Neural cell (in vitro differentiated cells): Measurements from ENCODE around the gene HNRNPM. TPM values are rescaled to one million over a fixed set of nuclear protein-coding genes. Genes with fewer than 3 reads are reported as not detected.

ENCODE experiments used
- H2AFZ ChIP-seq: fragments of 200-600, 300-800 bp; sonication (generic), shearing (Covaris generic); 2 replicates; pipeline ENCODE4 v1.6.0; 2014; ENCODE audit warnings: low read depth, mild to moderate bottlenecking, antibody characterized with exemption, low read length, moderate library complexity
- H3F3A ChIP-seq: fragments of 200-600 bp; shearing (Covaris generic); 2 replicates; pipeline ENCODE4 v1.6.1; 2016; ENCODE audit warnings: mild to moderate bottlenecking, moderate library complexity, mixed read lengths, antibody characterized with exemption, low read length; ENCODE audit not compliant: insufficient read depth, poor library complexity, severe bottlenecking
- H3K27ac ChIP-seq: fragments of 200-600, 300-800 bp; sonication (generic), shearing (Covaris generic); 2 replicates; pipeline ENCODE4 v1.5.1; 2014; ENCODE audit warnings: mild to moderate bottlenecking, low read length, moderate library complexity
- H3K27me3 ChIP-seq: fragments of 300-800, 200-600 bp; sonication (generic), shearing (Covaris generic); 2 replicates; pipeline ENCODE4 v1.6.0; 2014; ENCODE audit warnings: mild to moderate bottlenecking, low read depth, low read length, moderate library complexity; ENCODE audit not compliant: insufficient read depth
- H3K36me3 ChIP-seq: fragments of 300-800, 200-600 bp; sonication (generic), shearing (Covaris generic); 2 replicates; pipeline ENCODE4 v1.5.1; 2014; ENCODE audit warnings: mild to moderate bottlenecking, antibody characterized with exemption, low read length, moderate library complexity; ENCODE audit not compliant: insufficient read depth
- H3K4me2 ChIP-seq: fragments of 300-800, 200-600 bp; sonication (generic), shearing (Covaris generic); 2 replicates; pipeline ENCODE4 v1.6.0; 2014; ENCODE audit warnings: mild to moderate bottlenecking, low read length
- H3K4me3 ChIP-seq: fragments of 300-800, 200-600 bp; sonication (generic), shearing (Covaris generic); 2 replicates; pipeline ENCODE4 v1.5.1; 2014; ENCODE audit warnings: mild to moderate bottlenecking, low read length, moderate library complexity
- H3K79me2 ChIP-seq: fragments of 200-600 bp; shearing (Covaris generic); replicated peaks from 2 replicates; pipeline ENCODE4 v1.6.0; 2014; ENCODE audit warnings: mild to moderate bottlenecking, low read length, moderate library complexity; ENCODE audit not compliant: insufficient read depth
- H3K9ac ChIP-seq: fragments of 300-800, 200-600 bp; sonication (generic), shearing (Covaris generic); 2 replicates; pipeline ENCODE4 v1.6.1; 2016; ENCODE audit warnings: mild to moderate bottlenecking, low read length, mixed read lengths
- H3K9me2 ChIP-seq: fragments of 200-600 bp; shearing (Covaris generic); 2 replicates; pipeline ENCODE4 v1.6.1; 2016; ENCODE audit warnings: mild to moderate bottlenecking, low read length, mixed read lengths; ENCODE audit not compliant: insufficient read depth
- H3K9me3 ChIP-seq: fragments of 200-600, 300-800 bp; sonication (generic), shearing (Covaris generic); 2 replicates; pipeline ENCODE4 v1.6.1; 2016; ENCODE audit warnings: mild to moderate bottlenecking, mixed run types, low read length, moderate library complexity, mixed read lengths
- H4K20me1 ChIP-seq: fragments of 200-600 bp; shearing (Covaris generic); 2 replicates; pipeline ENCODE4 v1.6.1; 2016; ENCODE audit warnings: mild to moderate bottlenecking, mixed run types; ENCODE audit not compliant: insufficient read depth
- EP300 ChIP-seq: fragments of 450-650 bp; conservative IDR thresholded peaks from 2 replicates; pipeline ENCODE4 v1.6.1; 2014; ENCODE audit warnings: antibody characterized with exemption, mild to moderate bottlenecking, moderate library complexity; ENCODE audit not compliant: poor library complexity, severe bottlenecking
- EZH2 ChIP-seq: fragments of 200-600, 300-800 bp; shearing (Covaris generic), sonication (generic); IDR thresholded peaks from 2 replicates; pipeline ENCODE4 v1.6.1; 2014; ENCODE audit warnings: antibody characterized with exemption, low read length, borderline replicate concordance, mild to moderate bottlenecking; ENCODE audit not compliant: insufficient read depth, poor library complexity, severe bottlenecking
- MXI1 ChIP-seq: fragments of 450-650 bp; conservative IDR thresholded peaks from 2 replicates; pipeline ENCODE4 v1.6.1; 2014; ENCODE audit warnings: antibody characterized with exemption, mild to moderate bottlenecking; ENCODE audit not compliant: poor library complexity, severe bottlenecking
- POLR2AphosphoS5 ChIP-seq: IDR thresholded peaks from 2 replicates; pipeline ENCODE4 v1.6.1; 2012
- RAD21 ChIP-seq: fragments of 450-650 bp; conservative IDR thresholded peaks from 2 replicates; pipeline ENCODE4 v1.6.1; 2014; ENCODE audit warnings: antibody characterized with exemption, mild to moderate bottlenecking, moderate library complexity
- REST ChIP-seq: IDR thresholded peaks from 2 replicates; pipeline ENCODE4 v1.6.1; 2012; ENCODE audit warnings: borderline replicate concordance
- SMC3 ChIP-seq: fragments of 450-650 bp; conservative IDR thresholded peaks from 2 replicates; pipeline ENCODE4 v1.6.1; 2014; ENCODE audit warnings: antibody characterized with exemption, mild to moderate bottlenecking, moderate library complexity; ENCODE audit not compliant: poor library complexity
- TAF1 ChIP-seq: IDR thresholded peaks from 2 replicates; pipeline ENCODE4 v1.6.1; 2012; ENCODE audit warnings: low read depth
- polyA plus RNA-seq: library from polyadenylated mRNA; depleted of rRNA; stranded (reverse); fragments of >200 nt; gene quantifications from 2 replicates; pipeline ENCODE4 v1.2.3, GENCODE V29; 2014
- TF ChIP-seq, protein P1 (sequence below): fragments of 450-650 bp; IDR thresholded peaks from 2 replicates; pipeline ENCODE4 v1.5.1; 2014; ENCODE audit warnings: antibody characterized with exemption, mild to moderate bottlenecking, moderate library complexity; ENCODE audit not compliant: poor library complexity, severe bottlenecking

Gene HNRNPM
- polyA plus RNA-seq, 1 donor from 2014 or later, result 91.7 TPM

- peak within 1 kb of the TSS; percentile 85 for H3K4me3 ChIP-seq
- H3K9me2 ChIP-seq, result no peaks in the 10 kb centered on the region
- peak within 1 kb of the TSS; percentile 82 for H3K4me2 ChIP-seq
- no peaks in the 10 kb centered on the region for H3K36me3 ChIP-seq
- H3K27me3 ChIP-seq, result no peaks in the 10 kb centered on the region
- no peaks in the 10 kb centered on the region for H4K20me1 ChIP-seq
- no peaks in the 10 kb centered on the region for H3K9me3 ChIP-seq
- peak within 1 kb of the TSS; percentile 70 for H3K9ac ChIP-seq
- TF ChIP-seq EP300 (peak; percentile 19), RAD21 (peak; percentile 40), POLR2AphosphoS5 (peak; percentile 54), SMC3 (peak; percentile 54), MXI1 (no peak), EZH2 (no peak), TAF1 (no peak)
- TF ChIP-seq, protein P1, sequence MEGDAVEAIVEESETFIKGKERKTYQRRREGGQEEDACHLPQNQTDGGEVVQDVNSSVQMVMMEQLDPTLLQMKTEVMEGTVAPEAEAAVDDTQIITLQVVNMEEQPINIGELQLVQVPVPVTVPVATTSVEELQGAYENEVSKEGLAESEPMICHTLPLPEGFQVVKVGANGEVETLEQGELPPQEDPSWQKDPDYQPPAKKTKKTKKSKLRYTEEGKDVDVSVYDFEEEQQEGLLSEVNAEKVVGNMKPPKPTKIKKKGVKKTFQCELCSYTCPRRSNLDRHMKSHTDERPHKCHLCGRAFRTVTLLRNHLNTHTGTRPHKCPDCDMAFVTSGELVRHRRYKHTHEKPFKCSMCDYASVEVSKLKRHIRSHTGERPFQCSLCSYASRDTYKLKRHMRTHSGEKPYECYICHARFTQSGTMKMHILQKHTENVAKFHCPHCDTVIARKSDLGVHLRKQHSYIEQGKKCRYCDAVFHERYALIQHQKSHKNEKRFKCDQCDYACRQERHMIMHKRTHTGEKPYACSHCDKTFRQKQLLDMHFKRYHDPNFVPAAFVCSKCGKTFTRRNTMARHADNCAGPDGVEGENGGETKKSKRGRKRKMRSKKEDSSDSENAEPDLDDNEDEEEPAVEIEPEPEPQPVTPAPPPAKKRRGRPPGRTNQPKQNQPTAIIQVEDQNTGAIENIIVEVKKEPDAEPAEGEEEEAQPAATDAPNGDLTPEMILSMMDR, result peak; percentile 73
- H3K27ac ChIP-seq, result no peak within 1 kb of the TSS
- H2AFZ ChIP-seq, result peak within 1 kb of the TSS; percentile 85
- no peaks in the 10 kb centered on the region for H3K79me2 ChIP-seq
- H3F3A ChIP-seq, result no peaks in the 10 kb centered on the region
These were observed 31.8 kb upstream of the HNRNPM start, which contains the start of gene MARCHF2 for GRCh38 chr19:8412783-8413628. MARCHF2 (plus strand) TSS chr19:8413305; CDS start chr19:8421841, 8,536 bp downstream.

- Histone ChIP-seq H4K20me1 (no peaks in the 10 kb centered on the region), H3K79me2 (no peaks in the 10 kb centered on the region), H3K4me3 (peak overlapping the region; percentile 85), H2AFZ (peak overlapping the region; percentile 85), H3K36me3 (no peaks in the 10 kb centered on the region), H3K27ac (no peak overlapping the region), H3K27me3 (no peaks in the 10 kb centered on the region), H3K9me2 (no peaks in the 10 kb centered on the region), H3K9me3 (no peaks in the 10 kb centered on the region), H3F3A (no peaks in the 10 kb centered on the region), H3K4me2 (peak overlapping the region; percentile 82), H3K9ac (peak overlapping the region; percentile 70)
- no peak for TF ChIP-seq TAF1
- TF ChIP-seq EP300, result no peak
- TF ChIP-seq EZH2, result no peak
- no peak for TF ChIP-seq RAD21
These were observed 31.2 kb upstream of the HNRNPM start for GRCh38 chr19:8413629-8413995.

GRCh38 chr19:8416796-8417195 is 28.0 kb upstream of the HNRNPM start:
- no peak overlapping the region for H3K4me3 ChIP-seq
- H3K79me2 ChIP-seq, result no peaks in the 10 kb centered on the region
- TF ChIP-seq TAF1, result no peak
- TF ChIP-seq REST, result no peak
- no peak for TF ChIP-seq RAD21
- no peak for TF ChIP-seq SMC3
- no peak for TF ChIP-seq MXI1
- no peak for TF ChIP-seq POLR2AphosphoS5
- no peak for TF ChIP-seq EP300
- TF ChIP-seq, protein P1, result no peak
- TF ChIP-seq EZH2, result no peak
- H3K4me2 ChIP-seq, result no peak overlapping the region
- no peaks in the 10 kb centered on the region for H3K9me3 ChIP-seq
- no peaks in the 10 kb centered on the region for H3K27me3 ChIP-seq
- H3K9ac ChIP-seq, result no peak overlapping the region
- H2AFZ ChIP-seq, result no peak overlapping the region
- H3K27ac ChIP-seq, result no peak overlapping the region
- H4K20me1 ChIP-seq, result no peaks in the 10 kb centered on the region
- H3F3A ChIP-seq, result no peaks in the 10 kb centered on the region
- no peaks in the 10 kb centered on the region for H3K9me2 ChIP-seq
- no peaks in the 10 kb centered on the region for H3K36me3 ChIP-seq
